NCI-H82 (cell line): Measurements from ENCODE around the gene STEAP3.

Experiments used
- DNase-seq: peaks from one replicate; lab custom pipeline; 2025; lab: John Stamatoyannopoulos, UW

Gene STEAP3

GRCh38 chr2:119294671-119295070 lies 71.0 kb downstream of the STEAP3 start:
- DNase-seq, result no peak

GRCh38 chr2:119295688-119296375 lies 72.2 kb downstream of the STEAP3 start:
- no peak for DNase-seq

GRCh38 chr2:119301413-119301812 lies 77.8 kb downstream of the STEAP3 start:
- DNase-seq, result peak; percentile 52

GRCh38 chr2:119304847-119305246 lies 81.2 kb downstream of the STEAP3 start:
- DNase-seq, result peak; percentile 8

GRCh38 chr2:119305497-119306195 lies 82.0 kb downstream of the STEAP3 start:
- DNase-seq, result peak; percentile 18

- no peak for DNase-seq
Measured at GRCh38 chr2:119306196-119306590, 82.6 kb downstream of the STEAP3 start.

- no peak for DNase-seq
Measured at GRCh38 chr2:119307419-119308140, 83.9 kb downstream of the STEAP3 start.

GRCh38 chr2:119308793-119309330 lies 85.2 kb downstream of the STEAP3 start:
- DNase-seq, result peak; percentile 30

GRCh38 chr2:119311371-119311770 lies 87.7 kb downstream of the STEAP3 start:
- DNase-seq, result peak; percentile 32

GRCh38 chr2:119311831-119312230 lies 88.2 kb downstream of the STEAP3 start:
- DNase-seq, result no peak
